Neural crest cell (in vitro differentiated cells): ENCODE data around the gene ANXA5. TPM values are rescaled to one million over a fixed set of nuclear protein-coding genes. Genes with fewer than 3 reads are reported as not detected.

Source experiments
- DNase-seq: peaks from one replicate; pipeline ENCODE4 v3.0.0; 2021; ENCODE audit warnings: low read depth, mixed read lengths, low spot score
- H3K27ac Mint-ChIP-seq: one replicate; pipeline ENCODE4 v1.8.0; 2021; ENCODE audit warnings: mild to moderate bottlenecking, mixed read lengths; ENCODE audit not compliant: unreplicated experiment
- H3K27me3 Mint-ChIP-seq: 2 replicates; pipeline ENCODE4 v1.8.0; 2021; ENCODE audit warnings: low read depth, mild to moderate bottlenecking, mixed read lengths
- H3K36me3 Mint-ChIP-seq: 2 replicates; pipeline ENCODE4 v1.8.0; 2021; ENCODE audit warnings: low read depth, mild to moderate bottlenecking, mixed read lengths
- H3K4me1 Mint-ChIP-seq: 2 replicates; pipeline ENCODE4 v1.8.0; 2021; ENCODE audit warnings: mixed read lengths
- H3K4me3 Mint-ChIP-seq: one replicate; pipeline ENCODE4 v1.8.0; 2021; ENCODE audit warnings: mild to moderate bottlenecking, mixed read lengths
- H3K9me3 Mint-ChIP-seq: 2 replicates; pipeline ENCODE4 v1.8.0; 2021; ENCODE audit warnings: mixed read lengths
- CTCF ChIP-seq: fragments of 200-600 bp; sonication (generic); conservative IDR thresholded peaks from 2 replicates; pipeline ENCODE4 v1.5.0; 2021; ENCODE audit warnings: antibody characterized with exemption, mild to moderate bottlenecking
- total RNA-seq: library from RNA; stranded (reverse); gene quantifications from 2 replicates; pipeline ENCODE4 v1.2.1, GENCODE V29; 2021

The ANXA5 gene
- total RNA-seq, 1 donor from 2014 or later, result 143 TPM

- Mint-ChIP-seq H3K4me3 (no peak overlapping the region), H3K9me3 (no peaks in the 10 kb centered on the region), H3K4me1 (peaks cover 11% of the 10 kb centered on the region), H3K27me3 (no peaks in the 10 kb centered on the region), H3K27ac (no peak overlapping the region), H3K36me3 (no peaks in the 10 kb centered on the region)
- DNase-seq, result no peak
- no peak for TF ChIP-seq CTCF
Observed at GRCh38 chr4:121728798-121729226, 32.0 kb upstream of the ANXA5 start.

- H3K27ac Mint-ChIP-seq, result no peak overlapping the region
- H3K36me3 Mint-ChIP-seq, result no peaks in the 10 kb centered on the region
- no peak for DNase-seq
Observed at GRCh38 chr4:121728066-121728465, 31.3 kb upstream of the ANXA5 start.

GRCh38 chr4:121726642-121727268 lies 30.0 kb upstream of the ANXA5 start:
- no peaks in the 10 kb centered on the region for H3K36me3 Mint-ChIP-seq
- DNase-seq, result no peak
- H3K27me3 Mint-ChIP-seq, result no peaks in the 10 kb centered on the region
- H3K4me1 Mint-ChIP-seq, result peaks cover 6% of the 10 kb centered on the region
- no peaks in the 10 kb centered on the region for H3K9me3 Mint-ChIP-seq
- H3K27ac Mint-ChIP-seq, result no peak overlapping the region
- peak; percentile 71 for TF ChIP-seq CTCF
- no peak overlapping the region for H3K4me3 Mint-ChIP-seq

More at GRCh38 chr4:121728066-121728465, 31.3 kb upstream of the ANXA5 start:
- Mint-ChIP-seq H3K9me3 (no peaks in the 10 kb centered on the region), H3K4me3 (no peak overlapping the region), H3K4me1 (peaks cover 11% of the 10 kb centered on the region), H3K27me3 (no peaks in the 10 kb centered on the region)
- no peak for TF ChIP-seq CTCF

- H3K27ac Mint-ChIP-seq, result no peak overlapping the region
- DNase-seq, result no peak
- no peaks in the 10 kb centered on the region for H3K9me3 Mint-ChIP-seq
- no peak overlapping the region for H3K4me3 Mint-ChIP-seq
- no peaks in the 10 kb centered on the region for H3K27me3 Mint-ChIP-seq
- no peaks in the 10 kb centered on the region for H3K36me3 Mint-ChIP-seq
- H3K4me1 Mint-ChIP-seq, result peaks cover 6% of the 10 kb centered on the region
- no peak for TF ChIP-seq CTCF
Observed at GRCh38 chr4:121724671-121725070, 27.9 kb upstream of the ANXA5 start.

GRCh38 chr4:121721700-121722099 lies 24.9 kb upstream of the ANXA5 start:
- H3K4me1 Mint-ChIP-seq, result peaks cover 4% of the 10 kb centered on the region
- no peak for TF ChIP-seq CTCF
- H3K36me3 Mint-ChIP-seq, result no peaks in the 10 kb centered on the region
- H3K27ac Mint-ChIP-seq, result no peak overlapping the region
- no peak for DNase-seq
- H3K4me3 Mint-ChIP-seq, result no peak overlapping the region
- H3K9me3 Mint-ChIP-seq, result no peaks in the 10 kb centered on the region
- no peaks in the 10 kb centered on the region for H3K27me3 Mint-ChIP-seq
